HepG2 (cell line): ENCODE results near the gene PPP4R1. TPM values are rescaled to one million over a fixed set of nuclear protein-coding genes. Genes with fewer than 3 reads are reported as not detected.

Experiments used
- AGO1 ChIP-seq: fragments of 200-400 bp; formaldehyde crosslinking; IDR thresholded peaks from 2 replicates; pipeline ENCODE4 v1.6.1; 2017; ENCODE audit warnings: mild to moderate bottlenecking, low read depth, low read length, moderate library complexity; ENCODE audit not compliant: poor library complexity, severe bottlenecking
- AKAP8 ChIP-seq: sonication (generic); formaldehyde crosslinking; IDR thresholded peaks from 2 replicates; pipeline ENCODE4 v1.5.1; 2020; ENCODE audit warnings: mild to moderate bottlenecking, missing genetic modification reagents
- CEBPG ChIP-seq: IDR thresholded peaks from 2 replicates; pipeline ENCODE4 v1.6.1; 2016
- CTCF ChIP-seq: sonication (generic); formaldehyde crosslinking; IDR thresholded peaks from 2 replicates; pipeline ENCODE4 v1.5.0; 2020; ENCODE audit warnings: mild to moderate bottlenecking, missing genetic modification reagents, moderate library complexity
- ELF1 ChIP-seq: sonication (generic); formaldehyde crosslinking; IDR thresholded peaks from 2 replicates; pipeline ENCODE4 v1.4.0; 2020; ENCODE audit warnings: missing genetic modification reagents
- HES4 ChIP-seq: sonication (generic); formaldehyde crosslinking; IDR thresholded peaks from 2 replicates; pipeline ENCODE4 v1.9.0; 2021; ENCODE audit warnings: mild to moderate bottlenecking, missing genetic modification reagents, borderline replicate concordance
- HMGA1 ChIP-seq: sonication (generic); formaldehyde crosslinking; conservative IDR thresholded peaks from 2 replicates; pipeline ENCODE4 v1.4.0; 2020; ENCODE audit warnings: missing genetic modification reagents
- HOXA3 ChIP-seq: sonication (generic); formaldehyde crosslinking; IDR thresholded peaks from 2 replicates; pipeline ENCODE4 v1.5.0; 2020; ENCODE audit warnings: missing genetic modification reagents
- JUN ChIP-seq: sonication (generic); formaldehyde crosslinking; IDR thresholded peaks from 2 replicates; pipeline ENCODE4 v1.4.0; 2020; ENCODE audit warnings: mild to moderate bottlenecking, missing genetic modification reagents
- LCORL ChIP-seq, 2 experiments: fragments of 450-650 bp in 1 of 2; sonication (generic) in 1 of 2; formaldehyde crosslinking in 1 of 2; IDR thresholded peaks; 2 replicates each; pipeline versions ENCODE4 v1.5.0 to v1.6.1; 2017 to 2020; ENCODE audit warnings: antibody characterized with exemption in 1 of 2, missing genetic modification reagents in 1 of 2
- SKI ChIP-seq: fragments of 450-650 bp; IDR thresholded peaks from one replicate; pipeline ENCODE4 v1.6.1; 2018; ENCODE audit warnings: mild to moderate bottlenecking; ENCODE audit not compliant: partially characterized antibody
- XRCC5 ChIP-seq: fragments of 200-400 bp; formaldehyde crosslinking; optimal IDR thresholded peaks from 2 replicates; pipeline ENCODE3; 2017; ENCODE audit warnings: mild to moderate bottlenecking, low read length
- ZFAT ChIP-seq: sonication (generic); formaldehyde crosslinking; conservative IDR thresholded peaks from 2 replicates; pipeline ENCODE4 v1.8.1; 2023; ENCODE audit warnings: missing genetic modification reagents, inconsistent platforms
- ZNF546 ChIP-seq: sonication (generic); formaldehyde crosslinking; conservative IDR thresholded peaks from 2 replicates; pipeline ENCODE4 v1.8.1; 2023; ENCODE audit warnings: mild to moderate bottlenecking, missing genetic modification reagents
- polyA plus RNA-seq, 8 experiments: library from polyadenylated mRNA; depleted of rRNA in 3 of 8; stranded (reverse) in 7 of 8; unstranded in 1 of 8; fragments of >200 nt; fragmentation: Illumina TruSeq in 4 of 8; extraction: Trizol in 4 of 8; gene quantifications; 2 replicates each; pipeline versions ENCODE4 v1.2.1 to v1.2.3, GENCODE V29; 2011 to 2016; ENCODE audit warnings: low read depth in 4 of 8, missing spikeins in 1 of 8, mixed read lengths in 1 of 8; ENCODE audit not compliant: insufficient read depth in 1 of 8
- total RNA-seq, 5 experiments: library from RNA; depleted of rRNA; stranded (reverse); fragments of >200 nt; fragmentation: Illumina TruSeq; extraction: Trizol; gene quantifications; 2 replicates each; pipeline ENCODE4 v1.2.3, GENCODE V29; 2016; ENCODE audit warnings: low read depth in 1 of 5
- TF ChIP-seq, protein P1 (sequence below): sonication (generic); formaldehyde crosslinking; IDR thresholded peaks from 2 replicates; pipeline ENCODE4 v1.5.1; 2020; ENCODE audit warnings: missing genetic modification reagents, mild to moderate bottlenecking, borderline replicate concordance
- TF ChIP-seq, protein P2 (sequence below): sonication (generic); formaldehyde crosslinking; IDR thresholded peaks from 2 replicates; pipeline ENCODE4 v1.4.0; 2020; ENCODE audit warnings: mild to moderate bottlenecking, missing genetic modification reagents
- TF ChIP-seq, protein P3 (sequence below): sonication (generic); formaldehyde crosslinking; IDR thresholded peaks from 2 replicates; pipeline ENCODE4 v1.4.0; 2020; ENCODE audit warnings: missing genetic modification reagents
- TF ChIP-seq, protein P4 (sequence below): sonication (generic); formaldehyde crosslinking; IDR thresholded peaks from 2 replicates; pipeline ENCODE4; 2020; ENCODE audit warnings: missing genetic modification reagents, mild to moderate bottlenecking, borderline replicate concordance

The PPP4R1 gene
- total and polyA plus RNA-seq, 2 of the 13 experiments (the other 11 are each of a cell fraction or from before 2014, with no cell fraction given) = 66.5 to 72.4 TPM

DNA sequence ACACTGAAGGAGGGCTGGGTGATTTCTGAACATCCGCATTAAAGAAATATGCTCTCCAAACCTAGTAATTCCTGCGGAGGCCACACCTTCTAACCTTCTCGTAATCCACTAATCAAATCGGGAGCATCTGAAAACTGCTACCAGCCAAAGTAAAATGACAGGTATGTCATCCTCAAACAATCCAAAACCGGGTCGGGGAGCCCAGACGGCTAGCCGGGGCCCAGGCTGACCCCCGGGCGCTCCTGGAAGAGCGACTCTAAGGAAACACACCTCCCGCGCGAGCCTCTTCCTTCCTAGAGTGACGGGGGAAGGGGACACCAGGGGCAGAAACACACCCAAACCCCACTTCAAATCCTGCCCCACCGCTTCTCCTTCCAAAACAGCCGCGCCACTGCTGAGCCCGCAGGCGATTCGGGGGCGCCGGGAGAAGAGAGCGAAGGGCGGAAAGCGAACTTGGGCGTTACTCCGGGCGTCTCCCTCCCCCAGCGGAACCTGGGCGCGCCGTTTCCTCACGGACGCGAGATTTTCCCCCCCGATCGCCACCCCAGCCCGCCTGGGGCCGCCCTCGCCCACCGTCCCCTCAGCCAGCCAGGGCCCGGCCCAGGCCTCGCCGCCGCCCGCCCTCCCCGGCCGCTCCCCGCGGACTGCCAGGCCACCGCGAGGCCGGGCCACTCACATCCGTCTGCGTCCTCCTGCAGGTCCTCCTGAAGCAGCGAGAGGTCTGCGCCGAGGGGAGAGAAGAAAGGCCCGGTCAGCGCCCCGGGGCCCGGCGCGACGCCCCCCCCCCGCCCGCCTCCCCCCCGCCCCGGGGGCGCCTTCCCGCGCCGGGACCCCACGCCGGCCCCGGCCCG lies 584 bp downstream of the PPP4R1 start (continued):
- TF ChIP-seq, protein P1, sequence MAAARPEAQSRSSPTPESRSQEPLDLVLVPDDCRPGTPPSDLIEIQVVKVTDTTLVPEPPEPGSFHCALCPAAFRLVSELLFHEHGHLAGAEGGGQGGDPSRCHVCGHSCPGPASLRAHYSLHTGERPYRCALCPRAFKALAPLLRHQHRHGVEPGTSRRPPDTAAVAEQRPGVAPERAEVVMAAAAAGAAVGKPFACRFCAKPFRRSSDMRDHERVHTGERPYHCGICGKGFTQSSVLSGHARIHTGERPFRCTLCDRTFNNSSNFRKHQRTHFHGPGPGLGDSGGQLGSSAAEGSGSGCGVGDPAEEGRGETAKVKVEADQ (CRISPR knock-in tag) = 0 out of 2 replicates have a peak, but pooled peaks have one; percentile 18
- TF ChIP-seq XRCC5 (peak; percentile 22), AKAP8 (CRISPR knock-in tag) (no peak), HOXA3 (CRISPR knock-in tag) (peak; percentile 32; the same call in 1 of the 2 replicates), ZFAT (CRISPR knock-in tag) (no peak), ZNF546 (CRISPR knock-in tag) (no peak), ELF1 (CRISPR knock-in tag) (no peak), HES4 (CRISPR knock-in tag) (0 out of 2 replicates have a peak, but pooled peaks have one; percentile 32), SKI (peak; percentile 40), HMGA1 (no peak), AGO1 (peak; percentile 48), LCORL (IDR thresholded peaks at IDR 0.05) (no peak), LCORL (CRISPR knock-in tag; IDR thresholded peaks at IDR 0.05) (0 out of 2 replicates have a peak, but pooled peaks have one; percentile 8), CEBPG (CRISPR knock-in tag) (no peak), CTCF (CRISPR knock-in tag) (peak; percentile 35; the same call in 1 of the 2 replicates), JUN (CRISPR knock-in tag) (no peak)
- TF ChIP-seq, protein P2, sequence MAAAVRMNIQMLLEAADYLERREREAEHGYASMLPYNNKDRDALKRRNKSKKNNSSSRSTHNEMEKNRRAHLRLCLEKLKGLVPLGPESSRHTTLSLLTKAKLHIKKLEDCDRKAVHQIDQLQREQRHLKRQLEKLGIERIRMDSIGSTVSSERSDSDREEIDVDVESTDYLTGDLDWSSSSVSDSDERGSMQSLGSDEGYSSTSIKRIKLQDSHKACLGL = 0 out of 2 replicates have a peak, but pooled peaks have one; percentile 7
- TF ChIP-seq, protein P3, sequence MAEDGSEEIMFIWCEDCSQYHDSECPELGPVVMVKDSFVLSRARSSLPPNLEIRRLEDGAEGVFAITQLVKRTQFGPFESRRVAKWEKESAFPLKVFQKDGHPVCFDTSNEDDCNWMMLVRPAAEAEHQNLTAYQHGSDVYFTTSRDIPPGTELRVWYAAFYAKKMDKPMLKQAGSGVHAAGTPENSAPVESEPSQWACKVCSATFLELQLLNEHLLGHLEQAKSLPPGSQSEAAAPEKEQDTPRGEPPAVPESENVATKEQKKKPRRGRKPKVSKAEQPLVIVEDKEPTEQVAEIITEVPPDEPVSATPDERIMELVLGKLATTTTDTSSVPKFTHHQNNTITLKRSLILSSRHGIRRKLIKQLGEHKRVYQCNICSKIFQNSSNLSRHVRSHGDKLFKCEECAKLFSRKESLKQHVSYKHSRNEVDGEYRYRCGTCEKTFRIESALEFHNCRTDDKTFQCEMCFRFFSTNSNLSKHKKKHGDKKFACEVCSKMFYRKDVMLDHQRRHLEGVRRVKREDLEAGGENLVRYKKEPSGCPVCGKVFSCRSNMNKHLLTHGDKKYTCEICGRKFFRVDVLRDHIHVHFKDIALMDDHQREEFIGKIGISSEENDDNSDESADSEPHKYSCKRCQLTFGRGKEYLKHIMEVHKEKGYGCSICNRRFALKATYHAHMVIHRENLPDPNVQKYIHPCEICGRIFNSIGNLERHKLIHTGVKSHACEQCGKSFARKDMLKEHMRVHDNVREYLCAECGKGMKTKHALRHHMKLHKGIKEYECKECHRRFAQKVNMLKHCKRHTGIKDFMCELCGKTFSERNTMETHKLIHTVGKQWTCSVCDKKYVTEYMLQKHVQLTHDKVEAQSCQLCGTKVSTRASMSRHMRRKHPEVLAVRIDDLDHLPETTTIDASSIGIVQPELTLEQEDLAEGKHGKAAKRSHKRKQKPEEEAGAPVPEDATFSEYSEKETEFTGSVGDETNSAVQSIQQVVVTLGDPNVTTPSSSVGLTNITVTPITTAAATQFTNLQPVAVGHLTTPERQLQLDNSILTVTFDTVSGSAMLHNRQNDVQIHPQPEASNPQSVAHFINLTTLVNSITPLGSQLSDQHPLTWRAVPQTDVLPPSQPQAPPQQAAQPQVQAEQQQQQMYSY (CRISPR knock-in tag) = peak; percentile 26; the same call in 1 of the 2 replicates
- TF ChIP-seq, protein P4, sequence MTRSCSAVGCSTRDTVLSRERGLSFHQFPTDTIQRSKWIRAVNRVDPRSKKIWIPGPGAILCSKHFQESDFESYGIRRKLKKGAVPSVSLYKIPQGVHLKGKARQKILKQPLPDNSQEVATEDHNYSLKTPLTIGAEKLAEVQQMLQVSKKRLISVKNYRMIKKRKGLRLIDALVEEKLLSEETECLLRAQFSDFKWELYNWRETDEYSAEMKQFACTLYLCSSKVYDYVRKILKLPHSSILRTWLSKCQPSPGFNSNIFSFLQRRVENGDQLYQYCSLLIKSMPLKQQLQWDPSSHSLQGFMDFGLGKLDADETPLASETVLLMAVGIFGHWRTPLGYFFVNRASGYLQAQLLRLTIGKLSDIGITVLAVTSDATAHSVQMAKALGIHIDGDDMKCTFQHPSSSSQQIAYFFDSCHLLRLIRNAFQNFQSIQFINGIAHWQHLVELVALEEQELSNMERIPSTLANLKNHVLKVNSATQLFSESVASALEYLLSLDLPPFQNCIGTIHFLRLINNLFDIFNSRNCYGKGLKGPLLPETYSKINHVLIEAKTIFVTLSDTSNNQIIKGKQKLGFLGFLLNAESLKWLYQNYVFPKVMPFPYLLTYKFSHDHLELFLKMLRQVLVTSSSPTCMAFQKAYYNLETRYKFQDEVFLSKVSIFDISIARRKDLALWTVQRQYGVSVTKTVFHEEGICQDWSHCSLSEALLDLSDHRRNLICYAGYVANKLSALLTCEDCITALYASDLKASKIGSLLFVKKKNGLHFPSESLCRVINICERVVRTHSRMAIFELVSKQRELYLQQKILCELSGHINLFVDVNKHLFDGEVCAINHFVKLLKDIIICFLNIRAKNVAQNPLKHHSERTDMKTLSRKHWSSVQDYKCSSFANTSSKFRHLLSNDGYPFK (CRISPR knock-in tag) = peak; percentile 32; the same call in 1 of the 2 replicates
